ENCODE measurements around the gene CEACAM6.
"Not testable (repeated sequence)": the region's sequence is repeated elsewhere in the genome, so short reads cannot be mapped to it uniquely, and the experiment has no call there.

Gene CEACAM6

DNA sequence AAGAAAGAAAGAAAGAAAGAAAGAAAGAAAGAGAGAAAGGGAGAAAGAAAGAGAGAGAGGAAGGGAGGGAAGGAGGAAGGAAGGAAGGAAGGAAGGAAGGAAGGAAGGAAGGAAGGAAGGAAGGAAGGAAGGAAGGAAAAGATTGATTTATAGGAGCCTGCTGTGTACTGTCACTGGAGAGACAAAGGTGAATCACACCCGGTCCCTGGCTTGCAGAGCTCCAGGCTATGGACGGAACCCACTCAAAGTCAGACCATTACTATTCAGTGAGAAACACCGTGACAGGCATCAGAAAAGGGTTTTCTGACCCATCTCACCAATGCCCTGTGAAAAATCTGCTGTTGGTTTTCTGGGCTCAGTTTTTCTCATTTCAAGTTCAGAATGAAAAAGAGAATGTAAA, 7.3 kb upstream of the CEACAM6 start:
- no peak for DNase-seq (ENCODE audit: low spot score)

DNA sequence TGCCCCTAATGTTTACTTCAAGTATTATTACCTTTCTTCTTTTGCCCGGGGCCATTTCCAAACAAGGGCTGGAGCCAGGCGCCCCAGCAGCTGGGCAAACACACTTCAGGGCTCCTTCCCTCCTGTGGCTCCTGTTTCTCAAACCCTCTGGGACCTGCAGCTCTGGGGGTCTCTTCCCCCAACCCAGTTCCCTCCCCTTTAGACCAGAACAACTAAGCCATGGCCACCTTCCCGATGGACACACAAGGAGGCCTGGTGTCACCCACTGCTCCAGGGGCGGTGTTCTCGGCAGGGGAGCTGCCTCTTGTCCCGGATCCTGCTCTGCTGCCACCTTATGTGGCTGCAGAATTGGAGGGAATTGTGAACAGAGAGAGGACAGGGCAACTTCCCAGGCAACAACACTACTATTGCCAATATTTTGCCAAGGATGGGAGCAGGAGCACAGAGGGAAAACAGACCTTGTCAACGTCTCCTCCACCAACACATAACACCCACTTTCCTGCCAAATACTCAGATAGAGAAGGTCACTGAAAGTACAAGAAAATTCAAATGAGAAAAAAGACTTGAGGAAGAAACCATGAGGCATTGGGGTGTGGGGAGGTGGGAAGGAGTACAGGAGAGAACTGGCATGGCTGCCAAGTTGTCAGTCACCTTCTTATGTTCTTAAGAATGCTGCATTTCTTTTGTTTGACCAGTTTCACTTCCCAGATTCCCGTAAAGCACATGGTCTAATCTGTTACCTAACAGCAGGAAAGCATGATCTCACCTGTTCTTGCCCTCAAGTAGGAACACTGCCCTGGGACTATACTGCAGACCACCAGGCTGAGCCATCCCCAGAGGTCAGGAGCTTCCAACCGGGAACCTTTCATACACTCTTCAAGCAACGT, 4.8 kb upstream of the CEACAM6 start:
- DNase-seq (ENCODE audit: low spot score): not testable (repeated sequence)

DNA sequence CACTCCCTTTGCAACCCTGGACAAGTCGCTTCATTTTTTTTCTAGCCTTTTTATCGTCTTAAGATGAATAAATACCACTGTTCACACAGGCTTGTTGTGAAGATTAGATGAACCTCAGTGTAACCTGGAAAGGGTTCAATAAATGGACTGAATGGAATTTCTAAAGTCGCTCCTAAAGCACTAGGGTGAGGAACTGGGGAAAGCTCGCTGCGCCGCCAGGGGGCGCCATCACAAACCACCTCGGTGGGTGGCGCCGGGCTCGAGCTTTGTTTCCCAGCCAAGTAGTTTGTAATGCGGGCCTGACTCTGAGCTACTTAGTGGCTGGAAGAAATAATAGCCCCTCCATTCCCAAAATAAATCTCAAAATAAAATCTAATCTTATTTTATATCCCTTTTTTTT, 2.2 kb upstream of the CEACAM6 start:
- peak; percentile 28 for DNase-seq (ENCODE audit: low spot score)

DNA sequence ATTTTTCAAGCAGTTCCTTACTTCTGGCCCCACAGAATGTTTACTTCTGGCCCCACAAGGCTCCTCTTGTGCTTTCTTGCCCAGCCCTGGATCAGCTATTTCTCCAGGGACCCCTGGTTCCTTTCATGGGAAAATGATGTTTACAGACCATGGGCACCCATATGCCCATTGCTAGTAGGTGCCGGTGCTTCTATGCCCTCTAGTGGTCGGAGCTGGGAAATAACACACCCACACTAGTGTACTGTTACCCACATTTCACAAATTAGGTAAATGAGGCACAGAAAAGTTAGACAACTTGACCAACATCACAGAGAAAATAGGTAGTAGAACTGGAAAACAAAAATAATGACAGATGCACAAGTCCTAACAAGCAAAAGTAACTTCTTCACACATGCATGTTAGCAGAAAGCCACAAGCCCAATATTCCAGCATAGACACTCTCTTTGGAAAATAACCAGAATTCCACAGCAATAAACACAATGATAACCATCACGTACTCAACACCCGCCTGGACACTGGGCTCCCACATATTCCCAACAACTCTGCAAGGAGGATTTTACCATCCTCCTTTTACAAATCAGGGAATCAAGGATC, 1.3 kb upstream of the CEACAM6 start:
- peak; percentile 35 for DNase-seq (ENCODE audit: low spot score)

DNA sequence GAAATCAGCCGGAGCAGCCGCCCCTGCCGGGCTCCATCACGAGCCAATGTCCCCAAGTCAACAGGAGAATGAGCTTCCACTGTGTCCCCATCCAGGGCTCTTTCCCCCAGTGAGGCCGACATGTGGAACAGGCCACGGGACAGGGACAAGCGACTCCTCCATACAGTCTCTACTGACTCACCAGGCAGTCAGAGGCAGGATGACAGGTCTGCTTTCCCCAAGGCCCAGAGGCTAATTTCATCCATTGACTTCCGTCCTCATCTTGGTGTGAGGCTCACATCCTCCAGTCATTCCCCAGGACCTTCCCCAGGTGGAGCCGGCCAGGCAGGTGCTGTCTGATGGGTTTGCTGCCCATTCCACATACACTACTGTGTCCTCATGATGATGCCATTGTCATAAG, 3.5 kb downstream of the CEACAM6 start:
- DNase-seq (ENCODE audit: low spot score): peak; percentile 29

DNA sequence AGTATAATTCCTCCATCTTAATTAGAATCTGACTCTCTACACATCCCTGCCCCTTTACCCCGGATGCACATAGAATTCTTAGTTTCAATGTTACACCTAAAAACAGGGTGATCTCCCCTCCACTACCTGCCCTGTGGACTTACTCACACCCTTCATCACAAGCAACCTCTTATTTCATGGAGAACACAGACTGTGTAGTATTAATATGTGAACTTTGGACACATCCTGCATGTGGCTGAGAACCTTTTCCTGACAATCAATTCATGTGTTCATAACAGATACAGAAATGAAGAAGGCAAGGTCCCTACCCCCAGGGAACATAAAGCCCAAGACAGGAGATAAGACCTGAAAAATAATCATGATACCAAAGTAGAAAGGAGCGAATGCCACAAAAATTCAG, 11.8 kb downstream of the CEACAM6 start:
- no peak for DNase-seq (ENCODE audit: low spot score)

DNA sequence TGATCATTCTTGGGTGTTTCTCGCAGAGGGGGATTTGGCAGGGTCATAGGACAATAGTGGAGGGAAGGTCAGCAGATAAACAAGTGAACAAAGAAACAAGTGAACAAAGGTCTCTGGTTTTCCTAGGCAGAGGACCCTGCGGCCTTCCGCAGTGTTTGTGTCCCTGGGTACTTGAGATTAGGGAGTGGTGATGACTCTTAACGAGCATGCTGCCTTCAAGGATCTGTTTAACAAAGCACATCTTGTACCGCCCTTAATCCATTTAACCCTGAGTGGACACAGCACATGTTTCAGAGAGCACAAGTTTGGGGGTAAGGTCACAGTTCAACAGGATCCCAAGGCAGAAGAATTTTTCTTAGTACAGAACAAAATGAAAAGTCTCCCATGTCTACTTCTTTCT, 12.8 kb downstream of the CEACAM6 start:
- not testable (repeated sequence) for DNase-seq (ENCODE audit: low spot score)

DNA sequence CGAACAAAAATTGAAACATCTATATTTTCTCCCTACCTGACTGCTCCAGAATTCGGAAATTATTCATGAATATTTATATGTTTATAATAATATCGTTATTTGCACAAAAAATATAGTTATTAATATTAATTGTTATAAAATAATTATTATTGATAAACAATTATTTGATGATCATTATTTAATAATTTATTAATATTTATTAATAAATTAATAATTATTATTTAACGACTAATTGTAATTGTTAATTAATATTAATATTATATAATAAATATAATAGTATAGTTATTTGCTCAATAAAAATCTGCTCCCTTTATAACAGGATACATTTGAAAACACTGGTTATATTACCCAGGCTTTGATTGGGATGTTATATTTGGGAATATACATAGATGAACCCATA, 14.3 kb downstream of the CEACAM6 start:
- DNase-seq (ENCODE audit: low spot score): no peak

DNA sequence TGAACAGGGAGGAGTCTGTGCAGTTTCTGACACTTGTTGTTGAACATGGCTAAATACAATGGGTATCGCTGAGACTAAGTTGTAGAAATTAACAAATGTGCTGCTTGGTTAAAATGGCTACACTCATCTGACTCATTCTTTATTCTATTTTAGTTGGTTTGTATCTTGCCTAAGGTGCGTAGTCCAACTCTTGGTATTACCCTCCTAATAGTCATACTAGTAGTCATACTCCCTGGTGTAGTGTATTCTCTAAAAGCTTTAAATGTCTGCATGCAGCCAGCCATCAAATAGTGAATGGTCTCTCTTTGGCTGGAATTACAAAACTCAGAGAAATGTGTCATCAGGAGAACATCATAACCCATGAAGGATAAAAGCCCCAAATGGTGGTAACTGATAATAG, 16.1 kb downstream of the CEACAM6 start:
- no peak for DNase-seq (ENCODE audit: low spot score)

DNA sequence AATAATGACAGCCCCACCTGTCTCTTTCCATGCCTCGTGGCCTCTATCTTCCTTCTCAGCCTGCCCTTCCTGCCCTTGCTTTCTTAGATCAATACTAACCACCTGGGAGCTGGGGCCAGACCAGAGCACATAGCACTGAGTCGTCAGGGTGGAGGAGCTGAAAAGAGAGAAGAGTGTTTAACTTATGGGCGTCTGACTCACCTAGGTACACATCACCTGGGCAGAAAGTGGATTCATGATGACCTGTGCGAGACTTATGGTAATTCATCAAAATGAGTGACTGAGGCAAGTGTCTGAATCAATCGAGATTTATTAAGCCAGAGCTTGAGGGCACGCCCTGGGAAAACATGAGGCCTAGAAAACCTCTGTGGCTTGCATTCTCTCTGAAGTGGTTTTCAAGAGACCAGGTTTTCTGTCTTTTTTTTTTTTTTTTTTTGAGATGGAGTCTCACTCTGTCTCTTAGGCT, 19.2 kb downstream of the CEACAM6 start:
- DNase-seq (ENCODE audit: low spot score): no peak

DNA sequence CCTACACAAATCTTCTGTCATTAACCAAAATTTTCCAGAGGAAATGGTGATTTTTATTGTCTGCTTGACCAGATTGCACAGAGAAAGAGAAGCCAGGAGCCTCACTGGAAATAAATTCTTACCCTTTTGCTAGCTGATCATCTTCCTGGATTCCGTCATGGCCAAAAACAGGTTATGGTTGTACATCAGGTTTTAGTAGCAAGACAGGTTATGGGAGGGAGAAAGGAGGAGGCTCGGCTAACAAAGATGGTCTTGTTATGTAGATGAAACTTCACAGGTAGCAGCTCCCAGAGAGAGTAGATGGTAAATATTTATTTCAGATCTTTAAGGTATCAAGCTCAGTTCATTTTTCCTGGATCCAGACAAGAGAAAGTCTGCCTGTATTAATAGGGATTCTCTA, 21.4 kb downstream of the CEACAM6 start:
- no peak for DNase-seq (ENCODE audit: low spot score)

DNA sequence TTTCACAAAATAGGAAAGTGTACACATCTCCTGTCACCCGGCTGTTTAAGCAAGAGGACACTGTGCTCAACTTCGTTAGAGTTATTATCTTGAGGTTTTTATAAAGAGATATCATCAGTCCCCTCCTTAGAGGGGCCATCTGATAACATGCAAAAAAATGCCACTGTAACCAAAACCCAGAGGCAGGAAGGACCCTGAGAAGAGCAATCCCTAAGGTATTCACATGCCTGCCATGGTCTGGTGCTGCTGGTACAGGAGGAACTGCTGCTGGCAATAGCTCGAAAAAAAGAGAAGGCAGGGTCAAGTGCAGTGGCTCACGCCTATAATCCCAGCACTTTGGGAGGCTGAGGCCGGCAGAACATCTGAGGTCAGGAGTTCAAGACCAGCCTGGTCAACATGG, 28.3 kb downstream of the CEACAM6 start:
- DNase-seq (ENCODE audit: low spot score): no peak

DNA sequence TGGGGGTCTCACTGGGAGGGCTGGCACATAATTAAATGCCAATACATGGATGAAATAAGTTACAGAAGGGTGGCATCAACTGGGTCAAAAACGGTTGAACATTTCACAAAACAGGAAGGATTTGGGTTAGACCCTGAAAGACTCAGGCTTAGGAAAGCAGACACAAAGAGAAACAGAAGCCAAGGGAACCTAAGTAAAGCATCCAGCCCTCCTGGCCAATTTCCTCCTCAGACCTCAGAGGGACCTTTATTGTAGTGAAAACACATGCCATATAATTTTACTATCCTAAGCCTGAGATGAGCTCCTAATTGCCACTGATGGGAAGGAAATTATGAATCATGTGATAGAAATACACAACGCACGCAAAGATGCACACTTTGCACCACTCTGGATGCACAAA, 29.0 kb downstream of the CEACAM6 start:
- DNase-seq (ENCODE audit: low spot score): no peak

DNA sequence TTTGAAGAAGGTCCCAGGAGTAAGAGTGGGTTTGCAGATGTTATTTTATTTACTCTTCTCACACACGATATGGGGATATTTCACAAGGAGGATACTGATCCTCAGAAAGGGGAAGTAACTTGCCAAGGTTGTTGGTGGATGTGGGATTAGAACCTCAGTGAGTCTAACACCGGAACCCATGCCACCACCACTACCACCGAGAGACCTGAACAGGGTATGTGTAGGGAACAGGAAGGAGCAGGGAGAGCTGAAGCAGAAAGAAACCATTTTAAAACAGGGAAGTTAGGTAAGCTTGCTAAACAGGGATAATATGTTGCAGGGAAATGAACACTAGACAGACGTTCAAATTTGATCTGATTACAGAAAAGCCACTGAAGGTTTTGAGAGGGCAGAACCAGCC, 29.4 kb downstream of the CEACAM6 start:
- no peak for DNase-seq (ENCODE audit: low spot score)

DNA sequence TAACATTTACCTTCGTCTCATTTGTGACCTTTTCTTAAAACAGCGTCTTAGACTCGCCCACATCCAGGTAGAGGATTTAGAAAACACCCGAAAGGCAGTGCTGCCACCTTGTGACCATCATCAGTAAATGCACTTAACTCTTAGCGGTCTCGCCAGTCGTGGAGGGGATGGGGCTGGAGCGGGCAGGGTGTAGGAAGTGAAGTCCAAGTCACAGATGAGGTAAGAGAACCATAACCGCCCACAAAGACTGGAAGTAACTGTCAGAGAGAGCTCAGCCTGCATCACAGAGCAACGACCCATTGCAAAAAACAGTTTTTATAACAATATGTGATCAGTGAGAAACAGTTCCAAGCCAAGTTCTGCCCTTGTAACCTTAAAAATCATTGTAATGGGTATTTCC, 30.3 kb downstream of the CEACAM6 start:
- DNase-seq (ENCODE audit: low spot score): peak; percentile 81

DNA sequence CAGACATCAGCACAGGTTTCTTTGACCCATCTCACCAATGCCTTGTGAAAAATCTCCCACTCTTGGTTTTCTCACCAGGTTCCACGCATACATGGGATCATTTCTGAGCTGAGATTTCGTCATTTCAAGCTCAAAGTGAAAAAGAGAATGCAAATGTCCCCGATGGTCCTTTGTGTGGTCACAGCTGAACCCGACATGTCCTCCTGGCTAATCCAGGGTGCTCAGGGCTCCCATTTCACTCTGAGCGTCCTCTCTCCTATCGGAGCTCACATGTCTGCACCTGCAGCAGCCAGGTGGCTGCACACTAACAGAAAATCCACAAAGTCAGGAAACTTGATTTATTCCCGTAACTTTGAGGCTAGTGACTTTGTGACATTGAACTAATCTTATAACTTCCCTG, 31.7 kb downstream of the CEACAM6 start:
- no peak for DNase-seq (ENCODE audit: low spot score)

DNA sequence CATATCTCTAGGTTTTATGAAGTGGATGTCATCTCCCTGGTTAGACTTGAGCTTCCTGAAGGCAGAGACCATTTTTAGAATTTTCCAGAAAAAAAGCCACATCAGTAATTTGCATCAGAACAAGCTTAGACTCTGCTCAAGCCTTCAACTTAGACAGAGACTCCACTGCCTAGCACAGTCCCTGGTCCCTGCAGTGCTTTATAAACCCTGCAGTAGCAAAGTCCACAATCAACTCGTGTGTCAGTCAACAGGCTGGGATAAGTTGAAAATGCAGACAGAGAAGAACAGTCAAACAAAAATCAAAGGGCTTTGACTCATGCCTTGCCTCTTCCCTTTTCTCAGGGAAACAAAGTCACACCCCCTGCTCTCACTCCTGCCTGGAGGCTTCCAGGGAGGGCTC, 33.2 kb downstream of the CEACAM6 start:
- not testable (repeated sequence) for DNase-seq (ENCODE audit: low spot score)

DNA sequence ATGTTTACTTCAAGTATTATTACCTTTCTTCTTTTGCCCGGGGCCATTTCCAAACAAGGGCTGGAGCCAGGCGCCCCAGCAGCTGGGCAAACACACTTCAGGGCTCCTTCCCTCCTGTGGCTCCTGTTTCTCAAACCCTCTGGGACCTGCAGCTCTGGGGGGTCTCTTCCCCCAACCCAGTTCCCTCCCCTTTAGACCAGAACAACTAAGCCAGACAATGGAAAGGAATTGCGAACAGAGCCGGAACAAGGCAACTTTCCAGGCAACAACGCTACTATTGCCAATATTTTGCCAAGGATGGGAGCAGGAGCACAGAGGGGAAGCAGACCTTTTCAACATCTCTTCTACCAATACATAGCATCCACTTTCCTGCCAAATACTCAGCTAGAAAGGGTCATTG, 33.7 kb downstream of the CEACAM6 start:
- not testable (repeated sequence) for DNase-seq (ENCODE audit: low spot score)

DNA sequence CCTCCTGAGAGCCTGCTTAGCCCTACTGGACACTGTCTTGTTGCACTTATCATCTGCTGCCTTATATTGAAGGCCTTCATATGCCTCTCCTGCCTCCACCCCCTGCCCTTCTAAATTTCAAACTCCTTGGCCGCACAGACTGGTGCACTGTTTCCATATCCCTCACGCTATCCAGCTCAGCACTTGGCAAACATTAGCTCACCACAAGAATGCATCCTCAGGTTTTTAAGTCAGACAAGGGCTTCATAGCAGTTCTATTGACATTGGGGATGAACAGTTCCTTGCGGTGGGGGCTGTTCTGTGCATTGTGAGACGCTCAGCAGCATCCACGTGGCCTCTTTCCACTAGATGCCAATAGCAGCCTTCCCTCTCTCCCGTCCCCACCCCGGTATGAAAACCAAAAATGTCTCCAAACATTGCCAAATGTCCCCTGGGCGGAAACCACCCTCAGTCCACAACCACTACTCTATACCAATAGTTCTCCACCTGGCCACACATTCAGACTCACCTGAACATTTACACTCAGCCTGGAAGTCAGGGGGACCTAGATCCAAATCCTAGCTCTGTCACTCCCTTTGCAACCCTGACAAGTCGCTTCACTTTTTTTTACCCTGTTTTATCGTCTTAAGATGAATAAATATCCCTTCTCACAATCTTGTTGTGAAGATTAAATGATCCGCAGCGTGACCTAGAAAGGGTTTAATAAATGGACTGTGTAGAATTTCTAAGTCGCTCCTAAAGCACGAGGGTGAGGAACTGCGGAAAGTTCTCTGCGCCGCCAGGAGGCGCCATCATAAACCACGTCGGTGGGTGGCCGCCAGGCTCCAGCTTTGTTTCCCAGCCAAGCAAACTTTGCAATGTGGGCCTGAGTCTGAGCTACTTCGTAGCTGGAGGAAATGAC, 37.4 kb downstream of the CEACAM6 start:
- DNase-seq (ENCODE audit: low spot score): no peak

DNA sequence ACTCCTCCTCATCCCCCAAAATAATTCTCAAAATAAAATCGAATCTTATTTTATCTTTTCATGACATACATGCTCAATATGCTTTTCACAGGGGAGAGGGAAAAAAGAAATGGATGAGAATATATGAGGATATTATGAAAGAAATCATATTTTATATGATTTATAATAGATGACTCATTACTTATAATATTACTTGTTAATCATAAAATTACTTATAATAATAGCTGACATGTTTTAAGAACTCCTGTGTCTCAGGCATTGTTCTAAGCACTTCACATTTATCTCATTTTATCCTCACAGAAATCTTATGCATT, 38.0 kb downstream of the CEACAM6 start:
- DNase-seq (ENCODE audit: low spot score): no peak

DNA sequence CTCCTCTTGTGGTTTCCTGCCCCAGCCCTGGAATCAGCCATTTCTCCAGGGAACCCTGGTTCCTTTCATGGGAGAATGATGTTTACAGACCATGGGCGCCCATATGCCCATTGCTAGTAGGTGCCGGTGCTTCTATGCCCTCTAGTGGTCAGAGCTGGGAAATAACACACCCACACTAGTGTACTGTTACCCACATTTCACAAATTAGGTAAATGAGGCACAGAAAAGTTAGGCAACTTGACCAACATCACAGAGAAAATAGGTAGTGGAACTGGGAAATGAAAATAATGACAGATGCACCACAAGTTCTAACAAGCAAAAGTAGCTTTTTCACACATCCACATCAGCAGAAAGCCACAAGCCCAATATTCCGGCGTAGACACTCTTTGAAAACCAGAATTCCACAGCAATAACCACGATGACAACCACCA, 39.7 kb downstream of the CEACAM6 start:
- DNase-seq (ENCODE audit: low spot score): peak; percentile 46

DNA sequence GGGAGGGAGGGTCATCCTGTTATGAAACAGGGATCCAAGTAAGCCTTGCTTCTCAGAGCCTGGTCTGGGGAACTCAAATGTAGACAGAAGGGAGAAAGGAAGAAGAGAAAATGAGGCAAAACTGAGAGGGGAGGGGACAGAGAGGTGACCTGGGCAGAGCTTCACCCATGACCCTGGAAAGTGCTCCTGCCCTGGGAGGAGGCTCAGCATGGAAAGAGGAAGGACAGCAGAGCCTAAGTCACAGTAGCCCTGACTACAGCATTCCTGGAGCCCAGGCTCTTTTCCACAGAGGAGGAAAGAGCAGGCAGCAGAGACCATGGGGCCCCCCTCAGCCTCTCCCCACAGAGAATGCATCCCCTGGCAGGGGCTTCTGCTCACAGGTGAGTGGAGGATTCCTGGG, 41.0 kb downstream of the CEACAM6 start, which contains the start of gene CEACAM3:
Gene CEACAM3 (plus strand): TSS at position 226 of the 400 bp plus-strand sequence. CDS start 91 bp downstream, at position 317.
- no peak for DNase-seq (ENCODE audit: low spot score)

DNA sequence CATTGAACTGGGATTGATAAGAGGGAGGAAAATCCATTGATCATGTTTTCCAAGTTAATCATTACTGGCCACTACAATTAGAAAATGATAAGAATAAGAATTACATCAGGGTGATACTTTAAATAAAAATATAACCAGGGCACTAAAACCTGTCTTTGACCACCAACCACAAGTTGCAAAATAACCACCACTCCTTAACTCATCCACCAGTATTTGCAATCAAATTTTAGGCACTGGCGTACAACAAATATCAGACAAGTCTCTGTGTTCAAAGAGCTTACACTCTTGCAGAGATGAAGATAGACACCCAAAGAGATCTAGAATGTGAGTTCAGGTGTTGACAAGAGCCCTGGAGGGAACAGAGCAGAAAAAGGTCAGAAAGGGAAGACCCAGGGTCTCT, 41.6 kb downstream of the CEACAM6 start:
- DNase-seq (ENCODE audit: low spot score): no peak

Data from RKO (cell line).